Subcutaneous adipose tissue (tissue), 4 donors: ENCODE data around the gene MED13L. TPM values are rescaled to one million over a fixed set of nuclear protein-coding genes. Genes with fewer than 3 reads are reported as not detected.

Experiments
- total RNA-seq, 4 donors: library from RNA; depleted of rRNA; stranded (reverse); fragments of >200 nt; gene quantifications; one replicate each; pipeline ENCODE4 v1.1.0, GENCODE V29; 2016
- TF ChIP-seq, protein P1 (sequence below): fragments of 450-650 bp; IDR thresholded peaks from one replicate; pipeline ENCODE4 v1.5.1; 2016; ENCODE audit warnings: low read depth, mild to moderate bottlenecking, control low read depth, antibody characterized with exemption, moderate library complexity

Gene MED13L
- total RNA-seq, 4 donors from 2014 or later, result 164 to 285 (median 225) TPM

DNA sequence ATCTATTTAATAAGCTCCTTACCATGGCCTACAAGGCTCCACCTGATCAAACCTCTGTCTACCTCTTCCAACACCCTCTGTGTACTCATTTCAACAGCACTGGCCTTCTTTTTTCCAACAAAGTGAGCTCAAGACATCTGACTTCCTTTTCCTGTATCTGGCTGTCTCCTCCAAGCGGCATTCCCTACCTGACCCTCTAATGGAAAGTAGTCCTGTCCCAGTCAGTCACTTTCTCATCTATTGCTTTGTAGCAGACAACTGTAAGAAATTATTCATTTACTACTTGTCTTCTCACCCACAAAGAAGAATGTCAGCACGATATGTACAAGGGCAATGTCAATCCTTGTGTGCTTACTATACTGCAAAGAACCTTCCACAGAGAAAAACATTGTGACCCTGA, 149.6 kb downstream of the MED13L start:
- TF ChIP-seq, protein P1, sequence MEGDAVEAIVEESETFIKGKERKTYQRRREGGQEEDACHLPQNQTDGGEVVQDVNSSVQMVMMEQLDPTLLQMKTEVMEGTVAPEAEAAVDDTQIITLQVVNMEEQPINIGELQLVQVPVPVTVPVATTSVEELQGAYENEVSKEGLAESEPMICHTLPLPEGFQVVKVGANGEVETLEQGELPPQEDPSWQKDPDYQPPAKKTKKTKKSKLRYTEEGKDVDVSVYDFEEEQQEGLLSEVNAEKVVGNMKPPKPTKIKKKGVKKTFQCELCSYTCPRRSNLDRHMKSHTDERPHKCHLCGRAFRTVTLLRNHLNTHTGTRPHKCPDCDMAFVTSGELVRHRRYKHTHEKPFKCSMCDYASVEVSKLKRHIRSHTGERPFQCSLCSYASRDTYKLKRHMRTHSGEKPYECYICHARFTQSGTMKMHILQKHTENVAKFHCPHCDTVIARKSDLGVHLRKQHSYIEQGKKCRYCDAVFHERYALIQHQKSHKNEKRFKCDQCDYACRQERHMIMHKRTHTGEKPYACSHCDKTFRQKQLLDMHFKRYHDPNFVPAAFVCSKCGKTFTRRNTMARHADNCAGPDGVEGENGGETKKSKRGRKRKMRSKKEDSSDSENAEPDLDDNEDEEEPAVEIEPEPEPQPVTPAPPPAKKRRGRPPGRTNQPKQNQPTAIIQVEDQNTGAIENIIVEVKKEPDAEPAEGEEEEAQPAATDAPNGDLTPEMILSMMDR, result no peak

DNA sequence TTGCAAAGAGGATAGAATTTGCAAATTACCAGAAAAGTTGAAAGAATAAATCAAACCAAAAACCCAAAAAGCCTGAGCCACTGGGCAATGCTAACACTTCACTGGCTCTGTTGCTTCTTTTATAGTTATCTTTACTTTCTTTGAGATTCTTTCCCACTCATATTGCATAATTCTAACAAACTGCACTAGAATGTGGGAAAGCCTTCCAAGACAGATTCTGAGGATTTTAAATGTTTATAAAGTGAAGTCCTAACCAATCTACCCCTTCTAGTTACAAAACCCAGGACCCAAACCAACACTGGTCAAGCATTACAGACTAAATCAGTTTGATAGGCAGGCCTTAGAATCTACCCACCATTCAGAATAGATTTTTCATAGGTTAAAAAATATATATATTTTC, 150.9 kb downstream of the MED13L start:
- TF ChIP-seq, protein P1, result no peak

DNA sequence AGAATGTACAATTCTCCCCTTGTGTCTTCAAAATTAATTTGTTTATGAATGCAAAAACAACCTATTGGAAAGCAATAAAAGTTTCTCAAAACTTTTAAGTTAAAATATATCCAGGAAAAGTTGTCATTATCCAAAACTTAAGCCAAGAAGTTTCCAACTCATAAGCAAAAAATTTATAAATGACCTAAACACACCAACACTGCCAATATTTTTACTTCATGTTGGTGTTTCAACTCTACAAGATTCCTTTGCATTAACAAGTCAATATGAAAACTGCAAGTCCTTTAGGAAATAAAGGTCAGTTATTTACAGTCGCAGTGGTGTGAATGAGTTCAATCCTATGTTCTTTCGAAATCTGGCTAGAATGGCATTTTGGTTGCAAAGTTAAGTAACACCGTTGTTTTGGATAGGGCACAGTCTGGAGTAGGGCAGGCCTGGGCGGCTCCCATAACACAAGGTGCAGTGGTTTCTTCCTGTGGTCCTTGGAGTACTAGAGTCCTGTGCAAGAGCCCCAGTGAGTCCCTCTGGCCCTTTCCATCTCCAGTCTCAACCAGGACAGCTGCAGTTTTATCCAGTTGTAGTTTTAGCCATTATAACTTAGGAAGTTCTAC, 151.4 kb downstream of the MED13L start:
- TF ChIP-seq, protein P1, result no peak

DNA sequence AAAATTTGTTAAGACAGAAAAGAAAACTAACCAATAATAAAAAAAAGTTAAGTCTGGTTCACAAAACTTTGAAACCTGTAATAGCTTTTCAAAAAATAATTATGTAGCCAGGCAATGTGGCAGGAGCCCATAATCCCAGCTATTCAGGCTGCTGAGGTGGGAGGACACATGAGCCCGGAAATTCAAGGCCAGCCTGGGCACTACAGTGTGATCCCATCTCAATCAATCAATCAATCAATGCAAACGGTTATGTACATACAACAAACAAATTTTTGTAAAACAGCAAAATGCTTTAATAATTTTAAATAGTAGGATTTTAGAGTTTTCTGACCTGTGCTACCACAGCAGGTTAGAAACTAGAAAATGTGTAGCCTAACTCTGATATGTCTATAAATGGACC, 152.4 kb downstream of the MED13L start:
- TF ChIP-seq, protein P1, result no peak

DNA sequence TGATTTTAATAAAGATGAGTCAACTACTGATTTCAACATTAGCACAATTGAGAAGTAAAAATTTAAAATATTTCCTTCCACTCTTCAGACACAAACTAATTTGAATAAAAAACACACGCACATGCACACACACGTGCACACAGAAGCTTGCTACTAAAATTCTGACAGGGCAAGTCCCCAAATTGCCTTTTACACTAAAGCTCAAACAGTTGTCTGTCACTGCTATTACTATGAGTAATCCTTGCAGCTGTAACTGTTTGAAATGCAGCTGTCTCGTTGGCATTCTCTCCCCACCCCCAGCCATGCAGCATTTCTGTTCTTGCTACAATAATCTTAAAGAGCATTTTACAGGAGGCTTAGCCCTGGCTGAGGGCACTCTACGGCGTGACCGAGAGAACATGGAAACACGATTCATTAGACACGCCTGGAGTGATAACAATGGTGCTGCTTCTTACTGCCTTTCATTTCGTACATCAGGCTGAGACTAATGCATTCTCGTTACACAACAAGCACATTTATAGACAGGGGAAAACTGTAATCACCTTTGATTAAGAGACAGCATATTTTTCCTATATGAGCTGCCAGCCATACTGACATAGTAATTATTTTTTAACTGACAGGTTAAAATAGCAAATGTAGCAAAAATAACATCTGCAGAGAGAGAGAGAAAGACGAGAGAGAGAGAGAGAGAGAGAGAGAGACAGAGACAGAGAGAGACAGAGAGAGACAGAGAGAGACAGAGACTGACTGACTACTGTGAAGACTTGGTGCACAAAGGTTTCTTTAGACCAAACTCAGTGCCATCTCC, 153.8 kb downstream of the MED13L start:
- TF ChIP-seq, protein P1, result no peak

DNA sequence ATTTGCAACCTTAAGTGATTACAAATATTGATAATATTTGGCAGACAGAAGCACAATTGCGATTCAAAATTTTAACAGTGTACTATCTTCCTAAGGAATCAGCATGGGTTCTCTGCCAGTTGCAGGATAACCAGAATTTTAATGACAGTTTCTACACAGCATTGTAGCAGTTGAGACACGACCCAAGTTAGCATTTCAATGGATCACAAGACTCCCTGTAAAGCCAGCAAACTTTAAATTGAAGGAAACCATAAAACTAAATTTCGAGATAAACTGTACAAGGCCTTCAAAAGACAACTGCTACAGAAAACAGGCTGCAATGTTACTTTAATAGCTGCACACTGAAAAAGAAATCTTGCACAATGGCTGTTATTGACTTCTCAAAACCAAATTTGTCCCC, 154.9 kb downstream of the MED13L start:
- TF ChIP-seq, protein P1, result no peak

DNA sequence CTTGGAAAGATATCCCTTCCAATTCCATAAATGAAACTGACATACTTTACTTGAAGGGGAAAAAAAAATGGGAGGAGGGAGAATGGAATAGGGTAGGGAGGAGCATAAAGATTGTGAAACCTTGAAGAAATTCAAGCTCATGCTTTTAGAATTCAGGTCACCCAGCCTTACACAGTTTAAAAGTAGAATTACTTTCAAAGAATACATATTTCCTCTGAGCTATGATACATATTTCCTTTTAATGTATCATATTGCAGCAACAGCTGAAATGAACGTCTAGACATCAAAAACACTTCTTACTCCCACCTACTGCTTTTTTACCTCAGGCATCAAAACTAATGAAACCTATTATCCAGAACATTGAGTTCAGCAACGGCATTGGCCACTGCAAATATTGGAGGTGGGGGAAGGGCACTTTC, 156.0 kb downstream of the MED13L start:
- TF ChIP-seq, protein P1, result no peak
